HG03439 (cell line): ENCODE data around the gene MICAL3.
"Not testable (repeated sequence)": the region's sequence is repeated elsewhere in the genome, so short reads cannot be mapped to it uniquely, and the experiment has no call there.

Experiments
- ATAC-seq: cut with Tn5 transposase; IDR thresholded peaks from one replicate; pipeline ENCODE4 v1.9.1; 2021; ENCODE audit warnings: mild to moderate bottlenecking, moderate library complexity; ENCODE audit not compliant: unreplicated experiment

Gene MICAL3, protein sequence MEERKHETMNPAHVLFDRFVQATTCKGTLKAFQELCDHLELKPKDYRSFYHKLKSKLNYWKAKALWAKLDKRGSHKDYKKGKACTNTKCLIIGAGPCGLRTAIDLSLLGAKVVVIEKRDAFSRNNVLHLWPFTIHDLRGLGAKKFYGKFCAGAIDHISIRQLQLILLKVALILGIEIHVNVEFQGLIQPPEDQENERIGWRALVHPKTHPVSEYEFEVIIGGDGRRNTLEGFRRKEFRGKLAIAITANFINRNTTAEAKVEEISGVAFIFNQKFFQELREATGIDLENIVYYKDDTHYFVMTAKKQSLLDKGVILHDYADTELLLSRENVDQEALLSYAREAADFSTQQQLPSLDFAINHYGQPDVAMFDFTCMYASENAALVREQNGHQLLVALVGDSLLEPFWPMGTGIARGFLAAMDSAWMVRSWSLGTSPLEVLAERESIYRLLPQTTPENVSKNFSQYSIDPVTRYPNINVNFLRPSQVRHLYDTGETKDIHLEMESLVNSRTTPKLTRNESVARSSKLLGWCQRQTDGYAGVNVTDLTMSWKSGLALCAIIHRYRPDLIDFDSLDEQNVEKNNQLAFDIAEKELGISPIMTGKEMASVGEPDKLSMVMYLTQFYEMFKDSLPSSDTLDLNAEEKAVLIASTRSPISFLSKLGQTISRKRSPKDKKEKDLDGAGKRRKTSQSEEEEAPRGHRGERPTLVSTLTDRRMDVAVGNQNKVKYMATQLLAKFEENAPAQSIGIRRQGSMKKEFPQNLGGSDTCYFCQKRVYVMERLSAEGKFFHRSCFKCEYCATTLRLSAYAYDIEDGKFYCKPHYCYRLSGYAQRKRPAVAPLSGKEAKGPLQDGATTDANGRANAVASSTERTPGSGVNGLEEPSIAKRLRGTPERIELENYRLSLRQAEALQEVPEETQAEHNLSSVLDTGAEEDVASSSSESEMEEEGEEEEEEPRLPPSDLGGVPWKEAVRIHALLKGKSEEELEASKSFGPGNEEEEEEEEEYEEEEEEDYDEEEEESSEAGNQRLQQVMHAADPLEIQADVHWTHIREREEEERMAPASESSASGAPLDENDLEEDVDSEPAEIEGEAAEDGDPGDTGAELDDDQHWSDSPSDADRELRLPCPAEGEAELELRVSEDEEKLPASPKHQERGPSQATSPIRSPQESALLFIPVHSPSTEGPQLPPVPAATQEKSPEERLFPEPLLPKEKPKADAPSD (N-terminal part only)

DNA sequence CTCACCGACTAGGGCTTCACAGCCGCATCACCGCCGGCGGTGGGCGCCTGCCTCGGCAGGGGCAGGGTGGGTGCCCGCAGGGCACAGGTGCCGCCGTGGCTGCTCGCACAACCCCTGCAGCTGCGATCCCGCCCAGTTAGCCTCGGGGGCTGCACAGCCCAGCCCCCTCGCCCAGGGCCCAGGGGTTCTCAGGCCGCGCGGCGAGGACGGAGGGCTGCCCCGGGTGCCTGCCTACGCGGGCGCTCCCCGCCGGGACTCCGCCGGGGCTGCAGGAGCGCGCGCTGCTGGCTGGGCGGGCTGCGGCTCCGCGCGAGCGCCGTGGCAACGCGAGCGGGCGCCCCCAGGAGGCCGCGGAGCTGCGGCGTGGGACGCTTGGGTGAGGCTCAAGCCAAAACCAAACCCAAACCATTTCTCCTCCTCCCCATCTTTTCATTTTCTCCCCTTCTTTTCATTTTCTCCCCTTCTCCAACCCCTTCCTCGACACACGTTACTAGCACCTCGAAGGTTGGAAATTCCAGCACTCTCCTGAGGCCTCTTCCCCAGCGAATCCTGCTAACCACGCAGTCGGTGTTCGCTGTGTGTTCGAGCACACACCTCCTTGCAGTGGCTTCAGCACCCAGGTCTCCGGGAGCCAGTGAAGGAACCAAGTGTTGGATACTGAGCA is at the start of gene MICAL3:
Gene MICAL3, minus strand, starts transcription at position 286 of the 664 bp plus-strand sequence. CDS start 117,749 bp downstream, outside the sequence.
- no peak for ATAC-seq

DNA sequence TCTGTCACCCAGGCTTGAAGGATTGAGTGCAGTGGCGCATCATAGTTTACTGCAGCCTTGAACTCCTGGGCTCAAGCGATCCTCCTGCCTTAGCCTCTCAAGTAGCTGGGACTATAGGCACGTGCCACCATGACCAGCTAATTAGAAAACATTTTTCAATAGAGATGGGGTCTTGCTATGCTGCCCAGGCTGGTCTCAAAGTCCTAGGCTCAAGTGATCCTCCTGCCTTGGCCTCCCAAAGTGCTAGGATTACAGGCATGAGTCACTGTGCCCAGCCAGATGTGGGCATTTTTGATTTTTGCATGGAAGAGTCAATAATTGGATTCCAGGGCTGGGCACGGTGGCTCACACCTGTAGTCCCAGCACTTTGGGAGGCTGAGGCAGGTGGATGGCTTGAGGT is 49.6 kb upstream of the MICAL3 start:
- ATAC-seq = not testable (repeated sequence)

DNA sequence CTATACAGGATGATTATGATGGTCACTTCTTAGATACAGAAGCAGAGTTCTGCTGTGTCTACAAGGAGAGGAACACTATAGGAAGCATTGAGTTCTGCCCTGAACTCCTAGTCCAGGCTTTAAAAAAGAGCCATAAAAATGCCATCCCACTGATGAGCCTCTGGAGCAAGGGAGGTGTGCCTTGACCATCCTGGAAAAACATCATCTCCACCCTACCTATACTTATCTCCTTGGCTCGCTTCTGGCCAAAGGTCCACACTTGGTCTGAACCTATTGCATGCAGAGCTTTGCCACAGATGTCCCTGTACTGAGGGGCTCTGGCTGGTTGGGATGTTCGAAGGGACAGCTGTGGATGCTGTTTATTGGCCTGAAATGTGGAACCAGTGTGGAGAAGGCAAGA is 49.1 kb upstream of the MICAL3 start:
- no peak for ATAC-seq

DNA sequence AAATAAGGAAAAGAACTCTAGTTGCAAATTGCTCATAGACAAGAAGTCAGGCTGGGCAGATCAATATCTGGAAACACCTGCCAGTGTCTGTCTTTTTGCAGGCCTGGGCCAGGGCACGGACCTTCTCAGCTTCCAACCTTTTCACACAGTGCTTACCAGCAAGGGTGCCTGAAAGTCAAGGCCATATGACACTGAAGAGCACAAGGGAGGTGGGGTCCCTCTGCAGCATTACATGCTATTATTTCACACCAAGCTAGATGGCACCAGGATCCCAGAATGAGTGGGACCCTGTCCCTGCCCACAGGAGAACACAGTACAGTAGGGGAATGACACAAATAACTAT is 47.6 kb upstream of the MICAL3 start:
- ATAC-seq = no peak

DNA sequence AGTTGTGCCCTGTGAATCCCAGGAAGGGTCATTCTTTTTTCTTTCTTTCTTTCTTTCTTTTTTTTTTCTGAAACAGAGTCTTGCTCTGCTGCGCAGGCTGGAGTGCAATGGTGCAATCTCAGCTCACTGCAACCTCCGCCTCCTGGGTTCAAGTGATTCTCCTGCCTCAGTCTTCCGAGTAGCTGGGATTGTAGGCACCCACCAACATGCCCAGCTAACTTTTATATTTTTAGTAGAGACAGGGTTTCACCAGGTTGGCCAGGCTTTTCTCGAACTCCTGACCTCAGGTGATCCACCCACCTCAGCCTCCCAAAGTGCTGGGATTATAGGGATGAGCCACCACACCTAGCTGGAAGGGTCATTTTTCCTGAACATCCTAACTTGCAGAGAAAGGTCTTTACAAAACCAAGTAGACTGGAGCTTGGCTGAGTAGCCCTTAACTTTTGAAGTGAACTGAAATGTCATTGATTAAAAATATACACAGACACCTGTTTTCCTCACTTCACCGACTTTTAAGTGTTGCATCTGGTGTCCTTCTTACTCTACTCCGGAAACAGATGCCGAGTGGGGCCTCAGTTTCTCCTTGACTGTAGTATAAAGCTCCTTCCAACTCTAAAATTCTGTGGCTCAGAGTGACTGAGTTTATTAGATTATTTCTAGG is 47.1 kb upstream of the MICAL3 start:
- ATAC-seq = not testable (repeated sequence)

DNA sequence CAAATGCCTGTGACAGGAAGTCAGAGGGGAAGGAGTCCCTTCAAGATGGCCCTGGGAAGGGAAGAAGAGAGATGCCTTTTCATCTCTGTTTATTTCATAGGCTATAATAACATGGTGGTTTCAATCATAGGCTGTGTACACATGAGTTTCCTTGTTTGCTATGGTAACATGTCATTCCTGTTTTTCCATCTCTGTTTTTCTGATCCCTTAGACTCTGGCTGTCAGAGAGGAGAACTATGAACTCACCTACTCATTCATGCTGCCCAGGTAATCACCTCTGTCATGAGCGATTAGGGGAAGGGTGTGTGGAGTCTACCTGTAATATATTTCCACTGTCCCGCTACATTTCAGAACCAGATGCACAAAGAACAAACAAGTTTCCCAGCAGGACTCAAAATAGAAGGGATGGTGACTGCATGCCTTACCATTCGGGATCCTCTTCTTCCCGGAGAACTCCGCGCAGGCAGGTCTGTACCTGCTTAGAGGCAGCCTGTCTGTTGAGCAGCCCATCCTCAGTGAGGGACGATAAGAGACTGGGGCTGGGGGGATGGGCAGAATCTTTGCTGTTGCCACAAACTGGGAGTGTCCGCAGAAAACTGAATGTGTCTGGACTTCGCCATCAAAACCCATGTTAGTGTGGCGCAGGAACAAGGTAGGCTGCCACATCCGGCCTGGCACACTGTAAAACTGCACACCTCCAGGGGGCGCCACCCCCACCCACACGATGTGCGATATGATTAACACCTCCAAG is 46.4 kb upstream of the MICAL3 start:
- ATAC-seq = no peak

DNA sequence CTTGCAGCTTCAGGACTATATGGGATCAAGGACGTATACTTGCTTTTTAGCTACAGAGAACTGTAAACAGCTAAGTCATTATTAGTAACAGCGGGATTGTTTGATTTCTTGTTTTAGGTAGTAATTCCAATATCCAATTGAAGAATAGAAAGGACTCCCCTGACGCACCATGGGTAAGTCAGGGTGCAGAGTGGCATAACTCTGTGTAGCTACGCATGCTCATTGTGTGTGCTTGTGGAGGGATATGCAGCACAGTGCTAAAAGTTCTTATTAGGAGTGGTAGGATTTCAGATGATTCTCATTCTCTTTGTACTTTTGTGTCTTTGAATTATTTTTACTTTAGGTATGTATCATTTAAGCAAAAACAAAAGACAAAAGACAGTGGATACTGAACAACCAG is 45.7 kb upstream of the MICAL3 start:
- ATAC-seq = no peak

DNA sequence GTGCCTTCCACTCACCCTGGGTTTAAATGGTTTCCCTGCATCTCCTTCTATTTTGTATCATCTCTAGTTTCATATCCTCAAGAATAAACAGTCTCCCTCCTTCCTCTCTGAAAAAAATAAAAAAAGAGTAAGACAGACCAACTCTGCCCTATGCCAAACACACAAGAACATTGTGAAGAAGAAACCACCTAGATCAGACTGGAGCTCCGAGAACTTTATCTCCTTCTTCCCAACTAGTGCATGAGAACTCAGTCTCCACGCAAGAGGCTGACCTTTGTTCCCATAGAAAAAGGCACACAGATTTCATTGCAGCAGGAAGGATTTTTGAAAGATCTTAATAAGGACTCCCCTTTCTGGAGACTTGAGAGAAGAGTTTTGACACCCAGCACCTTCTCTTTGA is 44.7 kb upstream of the MICAL3 start:
- no peak for ATAC-seq

DNA sequence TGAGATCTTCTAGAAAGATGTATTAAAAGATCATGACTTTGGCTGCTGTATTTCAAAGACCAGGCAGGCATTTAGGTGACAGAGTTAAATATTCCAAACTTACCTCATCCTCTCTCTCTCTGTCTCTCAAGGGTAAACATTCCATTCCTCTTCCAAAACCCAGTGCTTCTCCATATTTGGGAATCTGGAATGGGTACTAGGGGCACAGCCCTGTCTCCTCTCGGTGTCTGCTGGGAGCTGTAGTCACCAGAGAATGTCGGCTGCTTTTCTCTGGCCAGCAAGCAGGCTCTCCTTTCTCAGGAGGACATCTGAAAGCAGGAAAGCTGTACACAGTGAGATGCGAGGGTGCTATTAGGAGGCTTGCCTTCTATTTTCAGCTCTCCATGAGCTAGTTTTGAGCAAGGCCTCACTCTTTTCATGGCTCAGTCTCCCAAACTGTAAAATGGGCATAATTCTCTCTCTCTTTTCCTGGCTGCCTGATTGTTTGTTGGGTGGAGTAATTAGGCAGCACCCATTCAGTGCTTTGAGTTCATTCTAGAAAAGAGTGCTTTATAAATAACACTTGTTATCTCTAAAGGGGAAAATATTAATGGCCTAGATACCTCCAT is 44.1 kb upstream of the MICAL3 start:
- ATAC-seq = no peak

DNA sequence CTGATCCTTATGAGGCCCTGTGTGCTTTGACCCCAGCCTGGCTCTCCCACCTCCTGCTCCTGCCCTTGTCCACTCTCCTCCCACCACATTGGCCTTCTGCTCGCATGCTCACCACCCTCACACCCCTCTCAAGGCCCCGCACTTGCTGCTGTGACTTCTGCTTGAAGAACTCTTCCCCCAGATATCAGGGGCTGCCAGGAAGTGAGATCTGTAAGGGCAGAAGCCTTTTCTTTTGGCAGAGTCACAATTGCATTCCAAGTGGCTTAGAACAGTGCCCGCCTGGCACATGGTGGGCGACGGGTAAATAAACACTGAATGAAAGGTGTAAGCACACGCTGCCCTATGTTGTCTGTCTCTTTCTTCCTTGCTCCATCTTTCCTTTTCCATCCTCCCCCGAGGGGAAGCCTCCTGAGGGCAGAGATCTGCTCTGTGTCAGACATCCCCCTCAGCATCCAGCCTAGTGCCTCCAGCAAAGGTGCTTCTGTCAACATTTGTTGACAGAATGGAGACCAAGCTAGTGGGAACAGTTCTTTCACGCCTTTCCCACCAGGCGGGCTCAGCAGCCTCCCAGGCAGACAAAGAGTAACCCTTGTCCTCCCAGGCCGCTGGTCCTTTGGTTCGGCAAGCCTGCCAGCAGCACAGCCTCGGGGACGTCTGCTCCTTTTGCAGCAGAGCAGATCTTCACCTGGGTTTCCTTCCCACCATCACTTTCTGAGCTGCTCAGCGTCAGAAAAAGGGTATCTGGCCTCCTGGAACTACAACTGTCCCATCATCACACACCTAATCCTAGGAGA is 43.4 kb upstream of the MICAL3 start:
- ATAC-seq = no peak

DNA sequence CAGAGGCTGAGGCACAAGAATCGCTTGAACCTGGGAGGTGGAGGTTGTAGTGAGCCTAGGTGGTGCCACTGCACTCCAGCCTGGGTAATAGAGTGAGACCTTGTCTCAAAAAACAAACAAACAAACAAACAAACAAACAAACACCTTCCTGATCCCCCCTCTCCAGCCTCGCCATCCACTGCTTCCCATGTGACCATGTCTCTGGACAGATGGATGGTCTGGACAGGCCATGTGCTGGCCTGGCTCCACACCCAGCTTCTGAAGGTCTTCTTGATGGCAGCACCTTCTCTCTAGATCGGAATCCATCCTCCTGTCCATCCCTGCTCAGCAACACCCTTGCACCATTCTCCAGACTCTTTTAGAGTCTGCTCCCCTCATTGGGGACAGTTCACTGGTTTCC is 42.8 kb upstream of the MICAL3 start:
- no peak for ATAC-seq

DNA sequence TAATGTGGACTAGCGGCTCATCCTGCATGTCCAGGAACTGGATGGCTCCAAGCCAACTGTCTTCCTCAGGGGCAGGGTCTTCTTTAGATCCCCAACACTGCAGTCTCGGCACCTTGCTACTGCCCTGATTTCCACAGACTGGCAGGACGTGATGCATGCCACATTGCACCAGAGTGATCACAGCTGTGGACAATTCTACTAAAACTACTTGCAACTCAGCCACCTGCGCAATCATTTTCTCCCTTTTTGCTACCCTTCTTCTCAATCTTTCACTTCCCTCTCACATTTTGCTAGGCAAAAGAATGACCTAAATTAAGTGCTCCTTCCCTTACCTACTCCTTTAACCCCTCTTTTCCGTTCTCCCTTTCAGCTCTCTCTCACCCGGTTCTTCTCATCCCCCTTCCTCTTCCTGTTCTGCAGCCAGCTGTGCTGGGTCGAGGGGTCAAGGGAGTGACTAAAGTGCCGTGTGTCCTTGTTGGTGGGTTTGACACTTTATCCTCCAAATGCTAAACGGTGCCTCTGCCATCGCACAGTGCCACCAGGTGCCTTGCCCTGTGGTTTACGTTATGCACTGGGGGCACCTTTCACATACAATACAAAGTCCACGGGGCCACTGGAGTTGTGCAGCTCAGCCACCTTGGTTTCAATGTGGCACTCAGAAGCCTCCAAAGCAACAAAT is 42.0 kb upstream of the MICAL3 start:
- no peak for ATAC-seq

DNA sequence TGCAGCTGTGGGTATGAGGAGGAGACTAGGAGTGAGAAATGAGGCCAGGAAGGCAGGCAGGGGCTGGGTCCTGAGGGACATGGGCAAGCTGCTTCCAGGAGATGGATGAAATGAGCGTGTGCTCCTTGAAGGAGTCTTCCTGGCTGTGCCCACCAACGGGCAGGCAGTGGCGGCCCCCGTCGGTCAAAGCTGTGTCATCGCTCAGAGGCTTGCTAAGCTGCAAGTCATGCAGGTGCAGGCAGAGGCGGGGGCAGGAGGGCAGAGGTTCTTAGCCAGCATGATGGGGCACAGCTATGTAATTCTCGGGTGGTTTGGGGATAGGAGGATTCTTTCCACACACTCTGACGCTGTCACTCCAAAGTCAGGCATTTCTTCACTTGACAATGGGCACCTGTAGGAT is 40.9 kb upstream of the MICAL3 start:
- no peak for ATAC-seq

DNA sequence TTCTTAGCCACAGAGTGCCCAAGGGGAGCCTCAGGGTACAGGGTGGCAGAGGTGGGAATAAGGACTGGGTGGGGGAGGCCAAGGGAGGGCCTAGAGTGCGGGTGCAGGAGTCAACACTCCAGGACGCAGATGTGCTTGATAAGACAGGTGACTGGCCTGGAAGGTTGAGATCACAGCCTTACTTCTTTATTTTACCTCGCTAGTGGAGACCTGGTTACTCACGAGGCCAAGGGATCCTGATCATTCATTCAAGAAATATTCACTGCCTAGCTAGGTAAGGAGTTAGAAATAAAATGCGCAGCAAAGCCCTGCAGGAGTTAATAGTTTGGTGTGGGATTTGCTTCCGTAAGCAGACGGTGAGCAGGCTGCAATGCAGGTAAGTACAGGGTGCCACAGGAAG is 40.3 kb upstream of the MICAL3 start:
- ATAC-seq = no peak

DNA sequence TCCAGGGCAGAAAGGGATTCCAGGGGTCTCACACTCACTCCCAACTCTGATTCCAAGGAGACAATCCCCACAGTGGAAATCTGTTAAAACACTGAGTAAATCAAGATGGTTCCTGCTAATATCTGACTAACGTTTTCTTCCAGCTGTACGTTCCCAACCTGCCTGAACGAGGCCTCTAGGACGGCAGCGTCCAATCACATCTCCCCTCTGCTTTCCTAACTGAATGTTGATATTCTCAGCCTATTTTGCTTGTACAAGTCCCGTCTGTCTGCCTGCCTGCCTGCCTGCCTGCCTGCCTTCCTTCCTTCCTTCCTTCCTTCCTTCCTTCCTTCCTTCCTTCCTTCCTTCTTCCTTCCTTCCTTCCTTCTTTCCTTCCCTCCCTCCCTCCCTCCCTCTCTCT is 39.4 kb upstream of the MICAL3 start:
- ATAC-seq = not testable (repeated sequence)

DNA sequence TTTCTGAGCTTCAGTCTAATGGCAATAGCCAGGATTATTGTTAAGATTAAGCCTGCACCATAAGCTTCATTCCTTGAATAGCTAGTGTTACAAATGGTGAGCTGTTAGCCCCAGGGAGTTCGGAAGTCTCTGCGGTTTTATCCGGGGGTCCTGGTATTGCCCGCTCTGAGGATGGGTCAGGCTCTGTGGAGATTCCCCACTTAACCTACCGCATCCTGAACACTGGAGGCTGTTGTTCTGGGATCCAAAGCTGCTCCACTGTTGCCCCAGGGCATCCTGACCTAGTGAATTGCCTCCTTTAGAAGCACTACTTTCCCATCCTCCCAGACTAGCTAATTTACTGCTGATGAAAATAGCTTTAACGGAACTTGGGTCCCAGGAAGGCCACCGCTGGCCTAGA is 38.9 kb upstream of the MICAL3 start:
- no peak for ATAC-seq

DNA sequence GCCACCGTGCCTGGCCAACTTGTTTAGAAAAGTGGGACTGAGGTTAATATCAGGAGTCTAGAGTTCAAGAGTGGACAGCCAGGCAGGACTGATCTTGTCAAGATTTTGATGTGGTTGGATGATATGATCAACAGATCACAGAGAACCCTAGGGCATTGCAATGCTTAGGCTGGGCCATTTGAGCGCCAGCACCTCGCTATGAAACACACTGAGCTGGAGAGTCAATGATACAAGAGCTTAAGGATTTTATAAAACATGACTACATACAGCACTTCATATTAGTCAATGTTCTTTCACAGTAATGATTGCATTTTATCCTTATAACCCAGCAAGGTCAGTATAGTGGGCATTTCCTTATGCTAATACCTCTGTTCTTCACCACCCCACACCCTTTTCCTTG is 38.1 kb upstream of the MICAL3 start:
- ATAC-seq = no peak
